OCI-LY7 (cell line): ENCODE results near the gene SERINC5. TPM values are rescaled to one million over a fixed set of nuclear protein-coding genes. Genes with fewer than 3 reads are reported as not detected.

Experiments
- BruUV-seq: library from RNA; stranded (reverse); fragments of 400-500 nt; replicated peaks from 2 replicates; lab custom pipeline; 2021; lab: Mats Ljungman, UMichigan
- CTCF ChIA-PET: fragments of 300-600 bp; sonication (Branson Sonifier 250); formaldehyde crosslinking; loops from one replicate; lab custom pipeline; 2022; ENCODE audit warnings: antibody characterized with exemption; ENCODE audit not compliant: unreplicated experiment; lab: Charles Lee
- POLR2A ChIA-PET: fragments of 300-600 bp; sonication (Branson Sonifier 250); formaldehyde crosslinking; loops from one replicate; lab custom pipeline; 2022; ENCODE audit warnings: antibody characterized with exemption; lab: Charles Lee
- DNase-seq: peaks from one replicate; pipeline ENCODE4 v3.0.0-alpha.2; 2015; ENCODE audit warnings: low spot score
- H2AFZ ChIP-seq: fragments of 200-600 bp; sonication (generic), shearing (Covaris generic); 2 replicates; pipeline ENCODE4 v1.6.1; 2014; ENCODE audit warnings: mild to moderate bottlenecking, antibody characterized with exemption, low read length, moderate library complexity
- H3K27ac ChIP-seq: fragments of 200-600 bp; sonication (generic); 2 replicates; pipeline ENCODE4 v1.5.1; 2014; ENCODE audit warnings: mixed run types, low read depth, mild to moderate bottlenecking, moderate library complexity, low read length, inconsistent platforms; ENCODE audit not compliant: poor library complexity, severe bottlenecking
- H3K36me3 ChIP-seq: fragments of 200-600 bp; sonication (generic); 2 replicates; pipeline ENCODE4 v1.6.1; 2014; ENCODE audit warnings: mild to moderate bottlenecking, antibody characterized with exemption, low read length, moderate library complexity, mixed read lengths; ENCODE audit not compliant: insufficient read depth
- H3K4me1 ChIP-seq: fragments of 200-600 bp; sonication (generic); 2 replicates; pipeline ENCODE4 v1.5.1; 2014; ENCODE audit warnings: mild to moderate bottlenecking, low read length; ENCODE audit not compliant: insufficient read depth, poor library complexity, severe bottlenecking
- H3K4me2 ChIP-seq: fragments of 200-600 bp; sonication (generic); 2 replicates; pipeline ENCODE4 v1.6.1; 2014; ENCODE audit warnings: mild to moderate bottlenecking, low read length
- H3K4me3 ChIP-seq: fragments of 200-600 bp; sonication (generic); 2 replicates; pipeline ENCODE4 v1.5.1; 2014; ENCODE audit warnings: mild to moderate bottlenecking, low read depth, low read length; ENCODE audit not compliant: poor library complexity, severe bottlenecking
- H3K79me2 ChIP-seq: fragments of 200-600 bp; sonication (generic); 2 replicates; pipeline ENCODE4 v1.6.1; 2016; ENCODE audit warnings: low read depth, mild to moderate bottlenecking, low read length, moderate library complexity, mixed read lengths; ENCODE audit not compliant: insufficient read depth
- H3K9me2 ChIP-seq: fragments of 200-600 bp; sonication (generic); 2 replicates; pipeline ENCODE4 v1.6.1; 2016; ENCODE audit warnings: mild to moderate bottlenecking, low read length, mixed read lengths; ENCODE audit not compliant: insufficient read depth
- H3K9me3 ChIP-seq: fragments of 200-600 bp; sonication (generic); 2 replicates; pipeline ENCODE4 v1.6.1; 2014; ENCODE audit warnings: mild to moderate bottlenecking, mixed run types, low read length, mixed read lengths
- H4K20me1 ChIP-seq: fragments of 200-600 bp; sonication (generic); 2 replicates; pipeline ENCODE4 v1.6.1; 2014; ENCODE audit warnings: mild to moderate bottlenecking, antibody characterized with exemption, low read length, moderate library complexity, mixed read lengths; ENCODE audit not compliant: insufficient read depth
- EZH2phosphoT487 ChIP-seq: fragments of 200-600 bp; sonication (generic); IDR thresholded peaks from 2 replicates; pipeline ENCODE4 v1.6.1; 2018; ENCODE audit warnings: low read depth, borderline replicate concordance, mild to moderate bottlenecking, mixed run types, antibody characterized with exemption, low read length, moderate library complexity, mixed read lengths
- intact Hi-C: fragments of 100-400 bp; cut with micrococcal nuclease; formaldehyde crosslinking; loops from one replicate; pipeline ENCODE4 v1.10.0; 2022; ENCODE audit not compliant: unreplicated experiment
- total RNA-seq, 2 experiments: library from RNA; depleted of rRNA in 1 of 2; stranded (reverse); fragments of >200 nt in 1 of 2; shearing (Covaris generic) in 1 of 2; gene quantifications; 2 replicates each; pipeline ENCODE4 v1.2.3, GENCODE V29; 2014 to 2022
- TF ChIP-seq, protein P1 (sequence below): fragments of 200-600 bp; sonication (generic); conservative IDR thresholded peaks from 2 replicates; pipeline ENCODE4 v1.5.1; 2014; ENCODE audit warnings: mild to moderate bottlenecking, antibody characterized with exemption, low read length, moderate library complexity, mixed read lengths

Gene SERINC5
- total RNA-seq, 2 experiments from 2014 or later = 31.2 to 87.9 TPM

DNA sequence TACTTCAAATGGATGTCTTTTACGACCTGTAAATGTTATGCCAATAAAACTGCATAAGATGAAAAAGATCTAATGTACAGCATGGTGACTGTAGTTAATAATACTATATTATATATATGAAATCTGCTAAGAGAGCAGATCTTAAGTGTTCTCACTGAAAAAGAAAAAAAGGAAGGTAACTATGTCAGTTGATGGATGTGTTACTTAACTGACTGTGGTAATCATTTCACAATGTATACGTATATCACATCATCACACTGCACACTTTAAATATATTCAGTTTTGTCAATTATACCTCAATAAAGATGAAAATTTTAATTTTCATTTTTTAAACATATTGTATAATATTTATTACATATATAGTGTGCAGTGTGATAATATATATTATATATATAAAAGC lies 188.8 kb downstream of the SERINC5 start:
- POLR2A ChIA-PET = no interaction called here
- TF ChIP-seq EZH2phosphoT487 = no peak
- TF ChIP-seq, protein P1, sequence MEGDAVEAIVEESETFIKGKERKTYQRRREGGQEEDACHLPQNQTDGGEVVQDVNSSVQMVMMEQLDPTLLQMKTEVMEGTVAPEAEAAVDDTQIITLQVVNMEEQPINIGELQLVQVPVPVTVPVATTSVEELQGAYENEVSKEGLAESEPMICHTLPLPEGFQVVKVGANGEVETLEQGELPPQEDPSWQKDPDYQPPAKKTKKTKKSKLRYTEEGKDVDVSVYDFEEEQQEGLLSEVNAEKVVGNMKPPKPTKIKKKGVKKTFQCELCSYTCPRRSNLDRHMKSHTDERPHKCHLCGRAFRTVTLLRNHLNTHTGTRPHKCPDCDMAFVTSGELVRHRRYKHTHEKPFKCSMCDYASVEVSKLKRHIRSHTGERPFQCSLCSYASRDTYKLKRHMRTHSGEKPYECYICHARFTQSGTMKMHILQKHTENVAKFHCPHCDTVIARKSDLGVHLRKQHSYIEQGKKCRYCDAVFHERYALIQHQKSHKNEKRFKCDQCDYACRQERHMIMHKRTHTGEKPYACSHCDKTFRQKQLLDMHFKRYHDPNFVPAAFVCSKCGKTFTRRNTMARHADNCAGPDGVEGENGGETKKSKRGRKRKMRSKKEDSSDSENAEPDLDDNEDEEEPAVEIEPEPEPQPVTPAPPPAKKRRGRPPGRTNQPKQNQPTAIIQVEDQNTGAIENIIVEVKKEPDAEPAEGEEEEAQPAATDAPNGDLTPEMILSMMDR = no peak
- Histone ChIP-seq H3K27ac (no peak overlapping the region), H3K9me2 (no peaks in the 10 kb centered on the region), H3K4me3 (no peak overlapping the region), H3K4me2 (no peak overlapping the region), H3K9me3 (no peaks in the 10 kb centered on the region), H2AFZ (no peak overlapping the region), H4K20me1 (no peaks in the 10 kb centered on the region), H3K4me1 (peaks cover 22% of the 10 kb centered on the region), H3K36me3 (no peaks in the 10 kb centered on the region), H3K79me2 (no peaks in the 10 kb centered on the region)
- no TSS peak for BruUV-seq
- intact Hi-C loops = no loop called here
- DNase-seq = no peak
- CTCF ChIA-PET = no interaction called here

GRCh38 chr5:80064124-80064523 lies 191.7 kb downstream of the SERINC5 start:
- Histone ChIP-seq H3K27ac (no peak overlapping the region), H3K4me2 (no peak overlapping the region), H3K9me3 (no peaks in the 10 kb centered on the region), H2AFZ (no peak overlapping the region), H3K36me3 (no peaks in the 10 kb centered on the region), H4K20me1 (no peaks in the 10 kb centered on the region), H3K4me3 (no peak overlapping the region), H3K4me1 (peaks cover 3% of the 10 kb centered on the region), H3K79me2 (no peaks in the 10 kb centered on the region), H3K9me2 (no peaks in the 10 kb centered on the region)
- ChIA-PET CTCF (no interaction called here), POLR2A (no interaction called here)
- no TSS peak for BruUV-seq
- TF ChIP-seq EZH2phosphoT487 = no peak
- TF ChIP-seq, protein P1 = no peak
- no peak for DNase-seq
- intact Hi-C loops = no loop called here

Other genes starting within 250 kb of the SERINC5 start
- 1.8 and 4.5 TPM in 2 replicates for gene THBS4, start 220.7 kb downstream of the SERINC5 start, total RNA-seq (2014; rRNA removed; shearing (Covaris generic))
- gene THBS4, start 220.7 kb downstream of the SERINC5 start, total RNA-seq (2022) = 3.9 and 4.2 TPM in 2 replicates
- gene SPZ1, start 64.0 kb upstream of the SERINC5 start, total RNA-seq (2014; rRNA removed; shearing (Covaris generic)) = not detected in 2 replicates
- not detected in 2 replicates for gene SPZ1, start 64.0 kb upstream of the SERINC5 start, total RNA-seq (2022)
- 8.0 and 8.7 TPM in 2 replicates for gene ZFYVE16, start 152.0 kb upstream of the SERINC5 start, total RNA-seq (2014; rRNA removed; shearing (Covaris generic))
- gene ZFYVE16, start 152.0 kb upstream of the SERINC5 start, total RNA-seq (2022) = 21.6 and 23.2 TPM in 2 replicates
- not detected in 2 replicates for gene FAM151B, start 232.1 kb upstream of the SERINC5 start, total RNA-seq (2014; rRNA removed; shearing (Covaris generic))
- gene FAM151B, start 232.1 kb upstream of the SERINC5 start, total RNA-seq (2022) = not detected in 2 replicates